Uterus (tissue), 2 donors: Measurements from ENCODE around the gene ERGIC1.

ENCODE experiments used
- CTCF ChIP-seq, 4 experiments: fragments of 200-600 bp in 2 of 4; fragments of 450-650 bp in 2 of 4; sonication (generic) in 2 of 4; IDR thresholded peaks; one replicate each; pipeline ENCODE4 v1.5.1; 2016 to 2019; ENCODE audit warnings: antibody characterized with exemption in 4 of 4, mild to moderate bottlenecking in 2 of 4, moderate library complexity in 1 of 4
- POLR2A ChIP-seq, 2 donors: fragments of 450-650 bp; IDR thresholded peaks; one replicate each; pipeline ENCODE4 v1.6.1; 2016; ENCODE audit warnings: antibody characterized with exemption in 2 of 2, mild to moderate bottlenecking in 1 of 2, moderate library complexity in 1 of 2

- no peak for TF ChIP-seq CTCF (IDR thresholded peaks at IDR 0.05)
- TF ChIP-seq POLR2A (IDR thresholded peaks at IDR 0.05) = no peak
These were observed 74.6 kb downstream of the ERGIC1 start for GRCh38 chr5:172908662-172909061.
